ENCODE measurements around the gene REXO4. TPM values are rescaled to one million over a fixed set of nuclear protein-coding genes. Genes with fewer than 3 reads are reported as not detected.

Gene REXO4
- total RNA-seq, 1 experiment from 2014 or later, result 43.6 TPM

DNA sequence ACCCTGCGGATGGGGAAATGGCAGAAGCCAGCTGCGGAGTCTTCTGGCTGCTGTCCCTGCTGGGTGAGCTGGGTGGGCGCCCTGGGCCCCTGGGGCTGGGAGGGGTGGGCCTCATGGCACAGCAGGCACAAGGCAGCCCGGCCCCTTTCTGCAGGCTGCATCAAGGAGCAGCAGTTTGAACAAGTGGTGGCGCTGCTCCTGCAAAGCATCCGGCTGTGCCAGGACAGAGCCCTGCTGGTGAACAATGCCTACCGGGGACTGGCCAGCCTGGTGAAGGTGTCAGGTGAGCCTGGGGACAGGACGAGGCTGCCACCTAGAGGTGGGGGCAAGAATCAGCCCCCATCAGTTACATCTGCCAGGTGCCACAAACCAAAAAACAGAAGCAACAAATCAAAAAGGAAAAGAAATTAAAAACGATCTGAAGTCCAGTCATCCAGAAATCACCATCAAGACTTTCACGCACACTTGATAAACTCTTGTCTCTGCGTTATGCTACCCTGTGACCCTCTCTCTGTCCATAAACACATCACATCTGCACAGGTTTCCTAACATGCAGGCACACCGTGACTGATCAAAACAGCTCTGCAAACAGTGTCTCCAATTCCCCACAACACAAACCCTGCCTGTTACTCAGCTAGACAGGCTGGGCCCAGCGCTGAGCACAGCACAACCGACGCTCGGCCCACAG, 13.9 kb downstream of the REXO4 start:
- no peaks in the 10 kb centered on the region for H3K27me3 Mint-ChIP-seq (ENCODE audit: insufficient read depth, unreplicated experiment)
- POLR2A ChIA-PET, result interaction anchor here (0.6 kb wide), 1 partner anchor 55 kb away, joined by 3 read pairs; no protein-coding TSS in a partner anchor
- intact Hi-C loops (cut with micrococcal nuclease; ENCODE audit: unreplicated experiment), result loop anchor here (1.0 kb wide), 1 partner anchor 45 kb away; no protein-coding TSS in a partner anchor

DNA sequence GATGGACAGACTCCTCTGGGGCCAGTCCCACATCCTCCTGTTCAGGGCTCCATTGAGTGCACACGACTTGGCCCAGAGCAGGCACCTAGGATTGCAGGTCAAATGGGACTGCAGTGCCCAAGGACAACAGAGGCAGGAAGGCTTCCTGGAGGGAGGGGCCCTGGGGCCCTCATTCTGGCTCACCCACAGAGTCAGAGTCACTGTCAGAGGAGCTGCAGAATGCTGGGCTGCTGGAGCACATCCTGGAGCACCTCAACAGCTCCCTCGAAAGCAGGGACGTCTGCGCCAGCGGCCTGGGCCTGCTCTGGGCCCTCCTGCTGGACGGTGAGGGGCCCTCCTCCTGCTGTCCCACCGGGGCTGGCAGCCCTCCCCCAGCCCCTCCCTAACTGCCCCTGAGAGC, 15.1 kb downstream of the REXO4 start:
- Mint-ChIP-seq H3K4me1 (ENCODE audit: low read depth, unreplicated experiment) (no peaks in the 10 kb centered on the region), H3K27me3 (ENCODE audit: insufficient read depth, unreplicated experiment) (no peaks in the 10 kb centered on the region), H3K4me3 (ENCODE audit: unreplicated experiment) (no peak overlapping the region), H3K9me3 (ENCODE audit: unreplicated experiment) (no peaks in the 10 kb centered on the region), H3K27ac (ENCODE audit: unreplicated experiment) (no peak overlapping the region), H3K36me3 (ENCODE audit: insufficient read depth, unreplicated experiment) (peaks cover 45% of the 10 kb centered on the region)
- Histone ChIP-seq H3K4me1 (no peaks in the 10 kb centered on the region; the same call in 1 of the 2 replicates), H3K36me3 (ENCODE audit: control insufficient read depth, insufficient read depth, low read length) (0 out of 2 replicates have a peak, but pooled peaks cover 2% of the 10 kb centered on the region), H3K27me3 (replicated peaks; ENCODE audit: control insufficient read depth, insufficient read depth, low read length) (no peaks in the 10 kb centered on the region), H3K9me3 (no peaks in the 10 kb centered on the region), H3K4me3 (ENCODE audit: low read depth, low read length) (no peak overlapping the region)
- ChIA-PET POLR2A (interaction anchor here (0.6 kb wide), 1 partner anchor 13 kb away, joined by 4 read pairs; no protein-coding TSS in a partner anchor), CTCF (interaction anchor here (0.5 kb wide), 1 partner anchor 213 kb away, joined by 3 read pairs; no protein-coding TSS in a partner anchor)
- intact Hi-C loops (cut with micrococcal nuclease; ENCODE audit: unreplicated experiment), result no loop called here
- no TSS peak for BruUV-seq (replicated peaks)
- no peak for DNase-seq
- TF ChIP-seq, protein P1, sequence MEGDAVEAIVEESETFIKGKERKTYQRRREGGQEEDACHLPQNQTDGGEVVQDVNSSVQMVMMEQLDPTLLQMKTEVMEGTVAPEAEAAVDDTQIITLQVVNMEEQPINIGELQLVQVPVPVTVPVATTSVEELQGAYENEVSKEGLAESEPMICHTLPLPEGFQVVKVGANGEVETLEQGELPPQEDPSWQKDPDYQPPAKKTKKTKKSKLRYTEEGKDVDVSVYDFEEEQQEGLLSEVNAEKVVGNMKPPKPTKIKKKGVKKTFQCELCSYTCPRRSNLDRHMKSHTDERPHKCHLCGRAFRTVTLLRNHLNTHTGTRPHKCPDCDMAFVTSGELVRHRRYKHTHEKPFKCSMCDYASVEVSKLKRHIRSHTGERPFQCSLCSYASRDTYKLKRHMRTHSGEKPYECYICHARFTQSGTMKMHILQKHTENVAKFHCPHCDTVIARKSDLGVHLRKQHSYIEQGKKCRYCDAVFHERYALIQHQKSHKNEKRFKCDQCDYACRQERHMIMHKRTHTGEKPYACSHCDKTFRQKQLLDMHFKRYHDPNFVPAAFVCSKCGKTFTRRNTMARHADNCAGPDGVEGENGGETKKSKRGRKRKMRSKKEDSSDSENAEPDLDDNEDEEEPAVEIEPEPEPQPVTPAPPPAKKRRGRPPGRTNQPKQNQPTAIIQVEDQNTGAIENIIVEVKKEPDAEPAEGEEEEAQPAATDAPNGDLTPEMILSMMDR (IDR thresholded peaks at IDR 0.05; ENCODE audit: insufficient read depth in 1 of 2, low read depth in 1 of 2, low read length in 1 of 2, severe bottlenecking in 1 of 2, unreplicated experiment in 1 of 2), result no peak

More for the DNA sequence above, 13.9 kb downstream of the REXO4 start:
- Histone ChIP-seq H3K4me3 (ENCODE audit: low read depth, low read length) (no peak overlapping the region), H3K27me3 (replicated peaks; ENCODE audit: control insufficient read depth, insufficient read depth, low read length) (no peaks in the 10 kb centered on the region), H3K36me3 (ENCODE audit: control insufficient read depth, insufficient read depth, low read length) (0 out of 2 replicates have a peak, but pooled peaks cover 2% of the 10 kb centered on the region), H3K4me1 (no peaks in the 10 kb centered on the region; the same call in 1 of the 2 replicates), H3K9me3 (no peaks in the 10 kb centered on the region)
- peak overlapping the region; percentile 11 for H3K27ac Mint-ChIP-seq (ENCODE audit: unreplicated experiment)
- TF ChIP-seq, protein P1 (IDR thresholded peaks at IDR 0.05; ENCODE audit: insufficient read depth in 1 of 2, low read depth in 1 of 2, low read length in 1 of 2, severe bottlenecking in 1 of 2, unreplicated experiment in 1 of 2), result peak; percentile 55 to 74
- peaks cover 49% of the 10 kb centered on the region for H3K36me3 Mint-ChIP-seq (ENCODE audit: insufficient read depth, unreplicated experiment)
- BruUV-seq (replicated peaks), result no TSS peak
- DNase-seq, result peak in 1 of 2 experiments; percentile 71
- CTCF ChIA-PET, result interaction anchor here (0.9 to 1.0 kb wide), 2 partner anchors 34 to 48 kb away, joined by 3 to 4 read pairs; partner anchors contain the start of gene SURF1
- no peaks in the 10 kb centered on the region for H3K9me3 Mint-ChIP-seq (ENCODE audit: unreplicated experiment)
- H3K4me1 Mint-ChIP-seq (ENCODE audit: low read depth, unreplicated experiment), result no peaks in the 10 kb centered on the region
- no peak overlapping the region for H3K4me3 Mint-ChIP-seq (ENCODE audit: unreplicated experiment)

DNA sequence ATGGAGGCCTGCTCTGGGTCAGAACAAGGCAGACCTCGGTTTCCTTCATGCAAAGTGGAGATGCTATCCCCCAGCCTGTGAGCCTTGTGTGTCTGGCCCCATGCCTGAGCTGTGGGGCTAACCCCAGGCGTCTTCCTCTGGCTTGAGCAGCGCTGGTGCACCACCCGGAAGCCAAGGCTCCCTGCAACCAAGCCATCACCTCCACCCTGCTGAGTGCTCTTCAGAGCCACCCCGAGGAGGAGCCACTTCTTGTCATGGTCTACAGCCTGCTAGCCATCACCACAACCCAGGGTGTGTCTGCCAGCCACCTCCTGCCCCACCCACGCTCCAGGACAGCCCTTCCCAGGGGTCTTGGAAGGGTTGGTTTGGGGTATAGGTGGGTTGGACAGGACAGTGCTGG, 16.2 kb downstream of the REXO4 start:
- Mint-ChIP-seq H3K4me3 (ENCODE audit: unreplicated experiment) (no peak overlapping the region), H3K27ac (ENCODE audit: unreplicated experiment) (no peak overlapping the region), H3K4me1 (ENCODE audit: low read depth, unreplicated experiment) (no peaks in the 10 kb centered on the region), H3K9me3 (ENCODE audit: unreplicated experiment) (no peaks in the 10 kb centered on the region), H3K36me3 (ENCODE audit: insufficient read depth, unreplicated experiment) (peaks cover 35% of the 10 kb centered on the region), H3K27me3 (ENCODE audit: insufficient read depth, unreplicated experiment) (no peaks in the 10 kb centered on the region)
- Histone ChIP-seq H3K4me1 (no peaks in the 10 kb centered on the region; the same call in 1 of the 2 replicates), H3K9me3 (no peaks in the 10 kb centered on the region), H3K36me3 (ENCODE audit: control insufficient read depth, insufficient read depth, low read length) (0 out of 2 replicates have a peak, but pooled peaks cover under 1% of the 10 kb centered on the region), H3K4me3 (ENCODE audit: low read depth, low read length) (no peak overlapping the region), H3K27me3 (replicated peaks; ENCODE audit: control insufficient read depth, insufficient read depth, low read length) (no peaks in the 10 kb centered on the region)
- CTCF ChIA-PET, result interaction anchor here (1.3 kb wide), 1 partner anchor 45 kb away, joined by 5 read pairs; no protein-coding TSS in a partner anchor
- TF ChIP-seq, protein P1 (IDR thresholded peaks at IDR 0.05; ENCODE audit: insufficient read depth in 1 of 2, low read depth in 1 of 2, low read length in 1 of 2, severe bottlenecking in 1 of 2, unreplicated experiment in 1 of 2), result no peak
- intact Hi-C loops (cut with micrococcal nuclease; ENCODE audit: unreplicated experiment), result no loop called here
- no peak for DNase-seq
- POLR2A ChIA-PET, result interaction anchor here (0.6 kb wide), 1 partner anchor 13 kb away, joined by 4 read pairs; no protein-coding TSS in a partner anchor
- BruUV-seq (replicated peaks), result no TSS peak

Data from Caco-2 (cell line).